Coronary artery (tissue), 2 donors: ENCODE results near the gene TRAF2.

Experiments used
- DNase-seq: peaks from one replicate; pipeline ENCODE4 v3.0.0-alpha.2; 2017; ENCODE audit warnings: low spot score
- H3K27ac ChIP-seq, 2 donors: fragments of 200-600 bp; sonication (generic); one replicate each; pipeline ENCODE4 v1.5.1; 2016 to 2019
- H3K4me3 ChIP-seq: fragments of 200-600 bp; sonication (generic); 2 replicates; pipeline ENCODE4 v1.5.1; 2016; ENCODE audit warnings: mild to moderate bottlenecking, moderate library complexity
- TF ChIP-seq, protein P1 (sequence below): fragments of 200-600 bp; sonication (generic); IDR thresholded peaks from one replicate; pipeline ENCODE4 v1.5.1; 2019; ENCODE audit warnings: antibody characterized with exemption

TRAF2 gene

DNA sequence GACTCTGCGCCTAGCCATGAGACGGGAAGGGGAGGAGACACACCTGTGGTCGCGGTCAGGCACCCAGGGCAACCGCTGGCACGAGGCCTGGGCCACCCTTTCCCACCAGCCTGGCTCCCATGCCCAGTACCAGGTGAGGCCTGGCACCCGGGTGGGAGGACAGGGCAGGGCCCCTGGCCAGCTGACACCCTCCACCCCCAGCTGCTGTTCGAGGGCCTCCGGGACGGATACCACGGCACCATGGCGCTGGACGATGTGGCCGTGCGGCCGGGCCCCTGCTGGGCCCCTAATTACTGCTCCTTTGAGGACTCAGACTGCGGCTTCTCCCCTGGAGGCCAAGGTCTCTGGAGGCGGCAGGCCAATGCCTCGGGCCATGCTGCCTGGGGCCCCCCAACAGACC is 29.1 kb upstream of the TRAF2 start:
- Histone ChIP-seq H3K27ac (no peak overlapping the region), H3K4me3 (no peak overlapping the region)
- TF ChIP-seq, protein P1, sequence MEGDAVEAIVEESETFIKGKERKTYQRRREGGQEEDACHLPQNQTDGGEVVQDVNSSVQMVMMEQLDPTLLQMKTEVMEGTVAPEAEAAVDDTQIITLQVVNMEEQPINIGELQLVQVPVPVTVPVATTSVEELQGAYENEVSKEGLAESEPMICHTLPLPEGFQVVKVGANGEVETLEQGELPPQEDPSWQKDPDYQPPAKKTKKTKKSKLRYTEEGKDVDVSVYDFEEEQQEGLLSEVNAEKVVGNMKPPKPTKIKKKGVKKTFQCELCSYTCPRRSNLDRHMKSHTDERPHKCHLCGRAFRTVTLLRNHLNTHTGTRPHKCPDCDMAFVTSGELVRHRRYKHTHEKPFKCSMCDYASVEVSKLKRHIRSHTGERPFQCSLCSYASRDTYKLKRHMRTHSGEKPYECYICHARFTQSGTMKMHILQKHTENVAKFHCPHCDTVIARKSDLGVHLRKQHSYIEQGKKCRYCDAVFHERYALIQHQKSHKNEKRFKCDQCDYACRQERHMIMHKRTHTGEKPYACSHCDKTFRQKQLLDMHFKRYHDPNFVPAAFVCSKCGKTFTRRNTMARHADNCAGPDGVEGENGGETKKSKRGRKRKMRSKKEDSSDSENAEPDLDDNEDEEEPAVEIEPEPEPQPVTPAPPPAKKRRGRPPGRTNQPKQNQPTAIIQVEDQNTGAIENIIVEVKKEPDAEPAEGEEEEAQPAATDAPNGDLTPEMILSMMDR: no peak
- no peak for DNase-seq

DNA sequence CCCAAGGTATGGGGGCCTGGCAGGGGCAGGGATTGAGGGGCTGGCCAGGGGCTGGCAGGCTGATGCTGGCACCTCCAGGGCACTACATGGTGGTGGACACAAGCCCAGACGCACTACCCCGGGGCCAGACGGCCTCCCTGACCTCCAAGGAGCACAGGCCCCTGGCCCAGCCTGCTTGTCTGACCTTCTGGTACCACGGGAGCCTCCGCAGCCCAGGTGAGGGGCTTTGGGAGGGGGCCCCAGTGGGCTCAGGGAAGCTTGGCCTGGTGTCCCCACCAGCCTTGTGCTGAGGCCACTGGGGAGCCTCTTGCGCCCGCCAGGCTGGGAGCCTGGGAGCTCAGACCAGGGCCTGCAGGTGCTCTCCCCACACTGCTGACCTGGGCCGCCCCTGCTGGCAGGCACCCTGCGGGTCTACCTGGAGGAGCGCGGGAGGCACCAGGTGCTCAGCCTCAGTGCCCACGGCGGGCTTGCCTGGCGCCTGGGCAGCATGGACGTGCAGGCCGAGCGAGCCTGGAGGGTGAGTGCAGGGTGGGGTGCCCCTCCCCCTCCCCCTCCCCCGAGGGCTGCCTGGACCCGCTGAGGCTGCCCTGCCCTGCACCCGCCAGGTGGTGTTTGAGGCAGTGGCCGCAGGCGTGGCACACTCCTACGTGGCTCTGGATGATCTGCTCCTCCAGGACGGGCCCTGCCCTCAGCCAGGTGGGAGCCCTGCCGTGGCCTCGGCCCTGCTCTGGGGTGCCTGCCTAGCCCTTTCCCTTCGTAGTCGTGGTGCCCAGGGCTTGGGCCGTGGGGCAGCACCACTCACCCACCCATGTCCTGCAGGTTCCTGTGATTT is 28.5 kb upstream of the TRAF2 start:
- Histone ChIP-seq H3K27ac (no peak overlapping the region), H3K4me3 (no peak overlapping the region)
- DNase-seq: peak; percentile 75
- TF ChIP-seq, protein P1: no peak

DNA sequence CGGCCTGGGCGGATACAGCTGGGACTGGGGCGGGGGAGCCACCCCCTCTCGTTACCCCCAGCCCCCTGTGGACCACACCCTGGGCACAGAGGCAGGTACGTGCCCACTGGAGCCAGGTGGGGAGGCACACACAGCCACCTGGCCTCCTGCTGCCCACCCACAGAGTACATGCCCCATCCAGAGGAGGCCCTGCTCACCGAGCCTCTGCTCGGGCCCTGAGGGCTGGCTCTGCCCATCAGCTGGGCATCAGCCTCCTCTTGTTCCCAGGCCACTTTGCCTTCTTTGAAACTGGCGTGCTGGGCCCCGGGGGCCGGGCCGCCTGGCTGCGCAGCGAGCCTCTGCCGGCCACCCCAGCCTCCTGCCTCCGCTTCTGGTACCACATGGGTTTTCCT is 27.9 kb upstream of the TRAF2 start:
- Histone ChIP-seq H3K27ac (peak overlapping the region; percentile 20 to 37), H3K4me3 (no peak overlapping the region)
- TF ChIP-seq, protein P1: no peak
- DNase-seq: no peak

DNA sequence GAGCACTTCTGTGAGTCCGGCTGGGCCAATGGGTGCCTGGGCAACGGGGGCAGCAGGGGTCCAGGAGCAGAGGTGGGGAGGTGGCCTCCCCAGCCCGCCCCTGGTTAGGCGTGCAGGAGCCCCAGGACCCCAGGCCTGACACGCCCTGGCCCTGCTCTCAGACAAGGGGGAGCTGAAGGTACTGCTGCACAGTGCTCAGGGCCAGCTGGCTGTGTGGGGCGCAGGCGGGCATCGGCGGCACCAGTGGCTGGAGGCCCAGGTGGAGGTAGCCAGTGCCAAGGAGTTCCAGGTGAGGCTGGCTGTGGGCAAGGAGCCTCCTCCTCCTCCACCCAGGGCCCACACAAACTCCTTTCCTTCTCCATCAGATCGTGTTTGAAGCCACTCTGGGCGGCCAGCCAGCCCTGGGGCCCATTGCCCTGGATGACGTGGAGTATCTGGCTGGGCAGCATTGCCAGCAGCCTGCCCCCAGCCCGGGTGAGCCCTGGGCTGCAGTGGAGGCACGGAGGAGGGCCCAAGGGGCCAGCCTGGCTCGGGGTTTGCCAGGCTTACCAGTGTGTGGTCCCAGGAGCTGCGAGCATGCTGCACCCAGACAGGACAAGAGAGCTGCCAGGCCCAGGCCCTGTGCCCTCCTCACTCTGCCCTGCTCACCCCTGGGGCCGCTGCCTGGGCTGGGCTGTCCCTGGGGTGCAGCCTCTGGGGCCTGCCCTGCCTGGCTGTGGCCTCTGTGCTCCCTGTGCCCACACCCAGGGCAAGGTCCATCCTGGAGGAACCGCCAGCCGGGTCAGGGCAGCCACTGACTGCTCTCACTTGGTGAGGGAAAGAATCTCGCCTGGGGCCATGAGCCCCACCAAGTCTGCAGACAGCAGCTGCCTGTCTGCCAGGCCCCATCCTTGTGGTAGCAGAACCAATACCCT is 27.2 kb upstream of the TRAF2 start:
- Histone ChIP-seq H3K4me3 (no peak overlapping the region), H3K27ac (peak overlapping the region; percentile 20 to 37)
- TF ChIP-seq, protein P1: no peak
- DNase-seq: peak; percentile 74

DNA sequence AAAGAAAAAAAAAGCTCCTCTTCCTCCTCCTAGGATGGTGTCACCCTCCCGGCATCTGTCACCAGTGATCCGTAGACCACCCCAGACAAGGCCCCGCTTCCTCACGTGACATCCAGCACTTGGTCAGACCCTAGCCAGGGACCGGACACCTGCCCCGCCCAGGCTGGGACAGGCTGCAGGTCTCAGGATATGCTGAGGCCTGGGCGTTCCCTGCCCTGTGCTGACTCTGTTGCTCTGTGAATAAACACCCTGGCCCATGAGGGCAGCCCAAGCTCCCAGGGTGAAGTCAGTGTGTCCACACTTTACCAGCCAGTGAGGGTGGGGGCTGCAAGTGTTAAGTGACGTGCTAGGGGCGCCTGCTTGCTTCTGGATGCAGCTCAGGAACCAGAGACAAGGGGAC is 25.8 kb upstream of the TRAF2 start:
- Histone ChIP-seq H3K27ac (no peak overlapping the region), H3K4me3 (no peak overlapping the region)
- TF ChIP-seq, protein P1: no peak
- DNase-seq: no peak

DNA sequence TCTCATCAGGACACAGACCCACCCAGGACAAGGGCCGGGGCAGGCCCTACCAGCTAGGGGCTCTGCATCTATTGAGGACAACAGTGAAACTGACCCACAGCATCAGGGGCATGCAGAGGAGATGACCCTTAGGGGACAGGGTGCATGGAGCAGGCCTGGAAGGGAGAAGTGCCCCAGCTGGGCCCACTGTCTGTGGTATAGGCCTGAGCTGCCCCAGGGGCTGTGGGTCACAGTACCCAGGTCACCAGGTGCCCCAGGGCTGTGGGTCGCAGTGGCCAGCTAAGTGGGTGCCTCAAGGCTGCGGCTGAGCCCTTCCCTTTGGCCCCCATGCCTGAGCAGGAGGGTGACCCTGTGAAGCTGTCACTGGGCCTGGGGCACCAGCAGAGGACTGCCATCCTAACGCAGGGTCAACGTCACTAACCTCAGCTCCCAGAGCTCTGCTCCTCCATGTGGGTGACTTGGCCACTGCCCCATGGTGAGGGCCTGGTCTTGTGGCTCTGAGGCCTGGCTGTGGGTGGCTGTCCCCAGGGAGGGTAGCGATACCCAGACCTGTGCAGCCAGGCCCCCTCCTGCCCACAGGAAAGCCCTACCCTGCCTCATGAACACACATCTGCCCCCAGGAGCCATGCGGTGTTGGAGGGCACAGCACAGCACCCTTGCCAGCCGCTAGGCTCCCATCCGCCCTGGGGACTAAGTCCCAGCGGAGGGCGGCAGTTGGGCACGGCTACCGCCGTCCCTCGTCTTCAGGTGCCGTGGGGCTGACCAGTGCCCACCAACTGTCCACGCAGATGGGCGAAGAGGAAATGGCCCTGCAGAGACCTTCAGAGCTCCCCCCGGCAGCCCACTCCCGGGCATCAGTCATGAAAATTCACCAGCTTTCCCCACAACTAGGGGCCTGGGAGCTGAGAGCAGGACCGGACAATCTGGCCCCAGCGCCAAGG is 25.1 kb upstream of the TRAF2 start:
- Histone ChIP-seq H3K4me3 (no peak overlapping the region), H3K27ac (no peak overlapping the region)
- TF ChIP-seq, protein P1: no peak
- DNase-seq: no peak
